Ureter (tissue), 1 donor: Measurements from ENCODE around the gene IFNGR1. TPM values are rescaled to one million over a fixed set of nuclear protein-coding genes. Genes with fewer than 3 reads are reported as not detected.
A peak's percentile ranks its signal among the peaks of the same experiment; 100 is the strongest.
"Not testable (repeated sequence)": the region's sequence is repeated elsewhere in the genome, so short reads cannot be mapped to it uniquely, and the experiment has no call there.

ENCODE experiments used
- DNase-seq: peaks from one replicate; pipeline ENCODE4 v3.0.0-alpha.2; 2020; ENCODE audit warnings: low spot score
- total RNA-seq: library from RNA; stranded (reverse); gene quantifications from one replicate; pipeline ENCODE4 v1.2.4, GENCODE V29; 2023
- donor health status: DM: yes; HTN: yes; CAD: no.

Gene IFNGR1
- total RNA-seq = 81.2 TPM

DNA sequence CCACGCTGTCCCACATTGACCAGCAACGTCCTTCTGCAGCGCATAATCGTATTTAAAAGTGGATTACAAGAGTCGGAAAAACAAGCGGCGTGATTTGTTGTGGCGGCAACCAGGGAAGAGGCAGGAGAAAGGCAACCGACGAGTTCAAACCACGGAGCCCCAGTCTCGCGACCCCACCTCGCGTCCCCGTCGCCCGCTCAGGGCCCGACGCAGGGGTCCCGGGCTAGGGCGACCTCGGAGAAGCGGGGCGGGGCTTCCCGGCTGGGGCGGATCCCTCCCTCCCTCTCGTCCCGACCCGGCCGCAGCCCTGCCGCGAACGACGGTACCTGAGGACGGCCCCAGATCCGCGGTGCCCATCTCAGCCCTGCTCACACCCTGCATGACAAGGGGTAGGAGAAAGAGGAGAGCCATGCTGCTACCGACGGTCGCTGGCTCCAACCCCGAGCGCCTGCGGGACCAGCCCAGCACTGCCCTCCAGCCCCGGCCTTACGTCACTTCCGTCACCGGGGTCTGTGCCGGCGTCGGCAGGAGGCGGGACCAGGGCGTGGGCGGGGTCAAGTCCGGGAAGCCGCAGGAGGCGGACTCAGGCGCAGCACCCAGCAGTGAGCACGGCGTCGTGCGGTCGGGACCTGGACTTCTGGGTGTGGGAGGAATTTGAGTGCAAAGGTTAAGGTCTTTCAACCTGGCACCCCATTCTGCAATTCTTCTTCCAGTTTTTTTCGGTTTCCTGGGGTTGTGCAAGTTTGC, at the start of gene IFNGR1:
TSS of gene IFNGR1 (minus strand) at position 469 of the 747 bp plus-strand sequence. CDS start at position 411, 58 bp downstream.
- DNase-seq = peak; percentile 99

DNA sequence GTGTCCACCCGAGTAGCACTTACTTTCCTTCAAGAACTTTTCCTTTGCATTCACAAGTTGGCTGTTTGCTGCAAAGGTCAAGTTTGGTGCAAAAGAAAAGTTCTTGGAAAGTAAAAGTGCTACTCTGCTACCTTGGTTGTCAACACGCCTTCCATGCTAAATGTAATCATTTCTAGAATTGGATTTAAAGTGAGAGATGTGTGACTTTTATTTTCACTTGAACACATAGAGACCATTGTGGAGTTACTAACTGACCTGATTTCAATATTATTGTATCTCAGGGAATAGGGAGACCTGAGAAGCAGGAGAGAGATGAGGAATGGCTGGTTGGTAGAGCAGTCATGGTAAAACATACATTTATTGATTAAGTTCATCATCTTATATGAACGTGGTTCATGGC, 49.7 kb upstream of the IFNGR1 start:
- DNase-seq = no peak

DNA sequence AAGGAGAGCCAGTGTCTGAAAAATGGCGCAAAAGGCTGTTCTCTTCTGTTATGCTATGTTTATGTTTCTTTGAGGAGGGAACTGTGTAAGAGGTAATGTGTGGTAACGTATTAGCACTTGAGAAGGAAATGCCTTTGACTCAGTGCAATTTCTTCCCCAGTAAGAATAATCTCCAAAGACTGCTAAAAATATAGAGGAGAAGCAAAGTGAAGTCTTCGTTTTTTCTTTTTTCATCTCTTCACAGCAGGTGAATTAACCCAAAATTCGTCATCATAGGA, 47.1 kb upstream of the IFNGR1 start:
- DNase-seq = no peak

DNA sequence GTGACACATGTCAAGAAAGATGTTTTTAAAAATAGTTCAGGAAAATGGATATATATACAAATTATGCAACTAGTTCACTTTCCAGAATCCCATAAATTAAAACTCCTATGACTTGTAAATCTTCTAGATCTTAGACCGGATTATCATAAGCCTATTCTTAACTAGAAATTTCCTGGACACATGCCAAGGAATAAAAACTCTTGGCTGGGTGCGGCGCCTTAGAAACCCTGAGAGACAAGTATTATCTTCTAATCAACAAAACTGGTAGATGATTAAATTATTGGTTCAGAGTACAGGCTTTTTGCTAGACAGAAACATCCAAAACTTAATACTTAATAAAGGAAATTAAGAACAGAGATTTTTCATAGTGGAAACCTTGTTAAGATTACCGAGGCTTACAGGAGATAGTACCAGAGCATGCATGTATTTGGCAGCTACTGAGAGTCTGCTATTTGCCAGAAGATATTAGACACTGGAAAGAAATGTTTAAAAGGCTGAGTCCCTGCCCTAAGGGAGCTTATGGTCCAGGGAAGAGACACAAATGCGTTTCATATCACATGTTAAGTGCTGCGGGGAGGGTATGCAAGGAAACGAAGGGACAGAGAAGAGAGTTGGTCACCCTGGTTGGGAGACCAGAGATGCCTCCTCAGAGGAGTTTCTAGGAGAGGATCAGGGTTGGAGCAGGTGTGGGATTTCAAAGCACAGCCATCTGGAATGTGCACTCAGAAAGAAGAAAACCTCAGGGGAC, 46.5 kb upstream of the IFNGR1 start:
- DNase-seq = no peak

DNA sequence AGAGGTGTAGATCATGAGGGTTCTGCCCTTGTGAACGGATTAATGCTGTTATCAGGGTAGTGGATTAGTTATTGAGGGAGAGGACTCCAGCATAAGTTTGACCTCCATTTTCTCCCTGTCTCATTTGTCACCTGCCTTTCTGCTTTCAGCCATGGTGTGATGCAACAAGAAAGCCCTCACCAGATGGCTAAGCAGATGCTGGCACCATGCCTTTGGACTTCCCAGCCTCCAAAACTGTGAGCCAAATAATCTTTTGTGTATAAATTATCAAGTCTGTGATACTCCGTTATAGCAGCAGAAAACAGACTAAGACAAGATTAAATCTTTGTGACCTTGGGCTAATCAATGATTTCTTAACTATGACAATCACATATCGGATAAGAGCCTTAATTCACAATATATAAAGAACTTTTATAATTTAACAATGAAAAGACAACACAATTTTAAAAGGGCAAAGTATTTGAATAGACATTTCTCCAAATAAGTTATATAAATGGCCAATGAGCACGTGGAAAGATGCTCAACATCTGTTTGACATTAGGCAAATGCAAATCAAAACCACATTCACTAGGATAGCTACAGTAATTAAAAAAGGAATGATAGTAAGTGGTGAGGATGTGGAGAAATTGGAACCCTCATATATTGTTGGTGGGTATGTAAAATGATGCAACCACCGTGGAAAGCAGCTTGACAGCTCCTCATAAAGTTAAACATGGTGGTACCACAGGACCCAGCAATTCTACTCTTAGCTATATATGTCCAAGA, 45.3 kb upstream of the IFNGR1 start:
- DNase-seq = no peak

DNA sequence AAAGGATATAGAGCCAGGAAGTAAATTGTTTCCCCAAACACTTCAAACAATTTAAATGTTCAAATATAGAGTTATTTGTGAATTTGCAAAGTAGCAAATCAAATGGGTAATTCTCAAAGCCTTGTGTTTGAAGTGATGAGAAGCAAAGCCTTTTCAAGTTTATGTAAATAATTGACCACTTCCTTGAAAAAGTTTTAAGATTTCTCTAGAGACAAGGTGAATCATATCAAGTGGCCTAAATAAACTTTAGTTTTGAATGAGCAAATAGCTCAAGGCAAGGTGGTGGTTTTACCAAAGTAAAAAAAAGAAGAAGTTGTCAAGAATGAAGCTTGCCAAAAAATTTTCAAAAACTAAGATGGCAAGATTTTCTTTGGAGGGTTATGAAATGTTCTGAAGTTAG, 42.6 kb upstream of the IFNGR1 start:
- no peak for DNase-seq

DNA sequence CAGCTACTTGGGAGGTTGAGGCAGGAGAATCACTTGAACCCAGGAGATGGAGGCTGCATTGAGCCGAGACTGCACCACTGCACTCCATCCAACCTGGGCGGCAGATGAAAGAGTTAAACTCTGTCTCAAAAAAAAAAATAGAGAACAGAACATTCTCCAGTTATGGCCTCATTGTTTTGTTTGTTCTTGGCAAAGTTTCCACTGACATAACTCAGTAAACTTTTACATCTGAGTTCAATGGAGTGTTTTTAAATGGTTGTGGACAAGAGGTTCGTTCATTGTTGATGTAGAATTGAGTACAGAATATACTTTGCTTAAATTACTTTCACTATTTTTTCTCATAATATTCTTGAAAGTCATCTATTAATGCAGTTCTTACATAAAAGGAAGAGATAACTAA, 42.2 kb upstream of the IFNGR1 start:
- DNase-seq = no peak

DNA sequence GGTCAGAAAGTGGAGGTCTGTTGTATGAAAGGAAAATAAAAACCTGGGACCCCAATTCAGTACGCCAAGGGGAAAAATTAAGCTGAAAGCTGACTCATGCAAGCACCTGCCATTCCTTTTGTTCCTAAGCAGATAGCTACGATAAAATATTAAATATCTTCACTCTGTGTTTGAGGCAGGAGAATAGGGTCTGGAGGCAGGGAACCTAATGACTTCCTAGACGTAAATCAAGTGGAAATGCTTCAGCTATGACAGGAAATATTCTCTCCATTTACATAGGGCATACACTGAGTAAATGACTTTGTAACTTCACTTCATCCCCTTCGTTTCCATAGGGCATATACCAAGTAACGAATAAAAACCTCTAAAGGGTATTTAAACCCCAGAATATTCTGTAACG, 41.0 kb upstream of the IFNGR1 start:
- no peak for DNase-seq

DNA sequence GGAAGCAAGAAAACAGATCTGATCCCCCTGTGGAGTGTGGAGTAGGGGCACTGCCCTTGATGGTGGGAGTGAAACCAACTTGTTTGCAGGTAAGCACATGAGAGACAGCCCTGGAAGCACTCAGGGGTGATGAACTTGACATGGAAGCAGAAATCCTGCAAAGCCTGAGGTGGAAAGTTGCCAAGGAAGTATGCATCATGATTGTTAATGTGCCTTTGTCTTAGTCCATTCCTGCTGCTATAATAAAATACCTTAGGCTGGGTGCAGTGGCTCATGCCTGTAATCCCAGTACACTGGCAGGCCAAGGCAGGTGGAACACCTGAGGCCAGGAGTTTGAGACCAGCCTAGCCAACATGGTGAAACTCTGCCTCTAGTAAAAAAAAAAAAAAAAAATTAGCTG, 40.2 kb upstream of the IFNGR1 start:
- DNase-seq = no peak

DNA sequence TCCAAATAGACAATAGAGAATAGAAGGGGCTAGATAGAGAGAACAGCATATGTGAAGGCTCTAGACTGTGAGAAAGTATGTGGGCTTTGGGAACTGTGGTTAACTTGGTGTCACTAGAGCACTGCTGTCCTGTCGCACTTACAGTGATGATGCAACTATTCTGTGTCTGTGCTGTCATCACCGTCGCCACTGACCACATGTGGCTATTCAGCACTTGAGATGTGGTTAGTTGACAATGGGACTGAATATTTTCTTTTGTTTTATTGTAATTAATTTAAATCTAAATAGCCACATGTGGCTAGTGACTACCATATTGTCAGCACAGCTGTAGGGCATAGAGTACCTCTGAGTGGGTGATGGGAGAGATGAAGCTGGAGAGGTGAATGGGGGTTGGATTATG, 39.0 kb upstream of the IFNGR1 start:
- DNase-seq = no peak

DNA sequence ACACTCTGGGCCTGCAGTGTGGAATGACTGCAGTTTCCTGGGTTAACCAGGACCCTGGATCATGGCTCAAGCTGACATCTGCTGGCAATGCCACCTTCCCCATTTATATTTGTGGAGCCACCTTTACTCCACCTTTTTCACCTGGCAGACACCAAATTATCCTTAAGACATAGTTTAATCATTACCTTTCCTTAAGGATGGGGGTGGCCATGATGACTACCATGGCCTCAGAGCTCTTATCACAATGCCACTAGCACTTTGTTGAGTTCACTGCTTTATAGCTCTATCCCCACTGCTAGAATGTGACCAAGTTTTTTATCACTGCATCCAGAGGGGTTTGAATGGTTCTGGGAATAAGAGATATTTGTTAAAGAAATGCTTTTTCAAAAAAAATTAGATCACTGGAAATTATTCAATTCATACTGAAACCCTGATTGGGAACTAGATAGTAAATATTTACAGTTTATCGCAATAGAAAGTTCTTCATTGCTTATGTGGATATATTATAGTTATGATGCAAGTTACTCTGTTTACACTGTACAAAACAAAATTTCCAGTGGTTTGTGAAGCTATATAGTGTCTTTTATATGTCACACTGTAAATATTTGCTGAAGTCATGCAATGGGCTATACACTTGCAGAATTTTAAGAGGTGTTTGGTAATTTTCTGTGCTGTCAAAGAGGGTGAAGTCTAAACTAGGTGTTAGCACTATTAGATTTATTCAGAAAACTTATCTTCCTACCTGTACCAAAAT, 37.3 kb upstream of the IFNGR1 start:
- no peak for DNase-seq

DNA sequence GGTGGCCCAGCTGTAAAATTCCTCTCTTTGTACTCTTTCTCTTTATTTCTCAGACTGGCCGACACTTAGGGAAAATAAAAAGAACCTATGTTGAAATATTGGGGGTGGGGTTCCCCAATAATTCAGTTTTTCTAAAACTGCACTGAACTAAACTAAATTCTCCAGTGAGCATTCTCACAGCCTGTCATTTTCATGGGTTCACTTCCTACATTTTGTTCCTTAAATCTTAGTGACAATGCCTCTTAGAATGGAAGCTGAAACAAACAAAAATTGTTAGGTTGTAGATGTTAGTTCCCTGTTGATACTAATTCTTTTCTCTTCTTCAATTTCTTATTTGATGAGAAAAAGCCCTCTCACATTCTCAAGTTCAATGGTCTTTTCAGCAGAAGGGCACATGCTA, 35.8 kb upstream of the IFNGR1 start:
- DNase-seq = no peak

DNA sequence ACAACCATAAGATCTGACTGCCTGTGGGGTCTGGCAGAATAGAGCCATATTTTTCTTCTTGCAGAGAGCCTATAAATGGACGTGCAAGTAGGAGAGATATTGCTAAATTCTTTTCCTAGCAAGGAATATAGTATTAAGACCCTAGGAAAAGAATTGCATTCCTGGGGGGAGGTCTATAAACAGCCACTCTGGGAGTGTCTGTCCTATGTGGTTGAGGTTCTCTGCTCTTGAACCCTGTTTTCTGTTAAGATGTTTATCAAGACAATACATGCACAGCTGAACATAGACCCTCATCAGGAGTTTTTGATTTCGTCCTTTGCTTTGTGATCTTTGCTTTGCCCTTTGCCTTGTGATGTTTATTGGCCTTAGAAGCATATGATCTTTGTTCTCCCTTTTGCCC, 35.2 kb upstream of the IFNGR1 start:
- DNase-seq = not testable (repeated sequence)

DNA sequence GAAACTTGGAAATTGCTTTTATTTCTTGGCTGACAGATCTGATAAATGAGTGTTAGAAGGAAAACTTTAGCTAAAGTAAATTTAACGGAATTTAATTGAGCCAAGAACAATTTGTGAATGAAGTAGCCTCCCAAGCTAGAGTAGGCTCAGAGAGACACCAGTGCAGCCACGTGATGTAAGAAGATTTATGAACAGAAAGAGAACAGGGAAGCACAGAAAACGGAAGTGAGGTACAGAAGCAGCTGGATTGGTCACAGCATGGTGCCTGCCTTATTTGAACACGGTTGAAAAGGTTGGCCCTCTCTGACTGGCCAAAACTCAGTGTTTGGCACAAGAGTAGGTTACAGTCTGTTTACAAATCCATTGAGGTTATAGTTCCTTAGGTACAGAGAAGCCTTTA, 29.5 kb upstream of the IFNGR1 start:
- DNase-seq = no peak

DNA sequence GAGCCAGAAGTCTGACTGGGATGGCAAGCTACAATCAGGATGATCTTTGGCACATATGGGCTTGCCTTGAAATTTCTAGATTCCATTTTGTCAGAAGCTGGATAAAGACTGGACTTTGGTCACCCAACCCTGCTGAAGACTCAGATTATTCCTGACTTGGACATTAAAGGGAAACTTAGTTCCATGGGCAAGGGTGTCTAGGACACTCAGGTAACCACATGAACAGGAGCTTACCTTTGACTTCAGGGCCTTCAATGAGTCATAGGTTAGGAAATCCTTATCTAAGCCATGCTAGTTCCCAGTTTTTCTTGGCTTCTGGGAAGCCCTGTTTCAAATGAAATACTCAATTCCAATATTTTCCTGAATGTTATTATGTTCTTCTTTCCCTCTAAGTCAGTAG, 28.5 kb upstream of the IFNGR1 start:
- no peak for DNase-seq

DNA sequence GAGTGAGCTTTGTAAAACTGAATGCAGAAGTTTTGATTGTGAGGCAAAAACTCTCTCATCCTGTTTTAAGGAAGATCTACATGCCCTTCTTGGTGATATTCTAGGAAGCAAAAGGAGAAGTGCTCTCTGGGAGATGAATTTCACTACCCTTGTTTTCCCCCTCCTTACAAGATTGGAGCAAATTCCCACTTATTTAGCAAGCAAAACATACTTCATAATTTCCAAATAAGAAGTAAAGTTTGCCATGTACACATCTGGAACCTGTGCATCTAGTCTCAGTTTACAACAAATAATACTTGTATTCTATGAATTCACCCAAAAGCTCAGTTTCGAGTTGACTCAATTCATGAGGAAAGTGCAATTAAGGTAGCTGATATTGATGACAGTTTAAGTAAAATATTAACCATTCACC, 27.6 kb upstream of the IFNGR1 start:
- DNase-seq = no peak

DNA sequence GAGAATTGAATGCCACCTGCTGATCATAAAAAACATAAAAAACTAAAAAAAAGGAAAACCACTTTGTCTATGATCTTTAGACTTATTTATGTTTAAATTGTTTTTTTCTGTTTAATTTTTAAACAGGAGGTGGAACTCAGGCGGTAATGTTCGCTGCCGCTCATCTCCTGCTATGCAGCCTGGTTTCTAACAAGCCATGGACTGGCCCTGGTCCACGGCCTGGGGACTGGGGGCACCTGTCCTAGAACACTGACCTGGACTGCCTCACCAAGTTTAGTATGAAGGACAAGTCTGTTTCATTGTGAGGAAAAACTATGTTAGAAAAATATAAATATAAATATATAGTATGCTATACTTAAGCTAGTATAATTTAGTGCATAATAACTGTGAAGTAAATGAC, 27.0 kb upstream of the IFNGR1 start:
- DNase-seq = no peak

DNA sequence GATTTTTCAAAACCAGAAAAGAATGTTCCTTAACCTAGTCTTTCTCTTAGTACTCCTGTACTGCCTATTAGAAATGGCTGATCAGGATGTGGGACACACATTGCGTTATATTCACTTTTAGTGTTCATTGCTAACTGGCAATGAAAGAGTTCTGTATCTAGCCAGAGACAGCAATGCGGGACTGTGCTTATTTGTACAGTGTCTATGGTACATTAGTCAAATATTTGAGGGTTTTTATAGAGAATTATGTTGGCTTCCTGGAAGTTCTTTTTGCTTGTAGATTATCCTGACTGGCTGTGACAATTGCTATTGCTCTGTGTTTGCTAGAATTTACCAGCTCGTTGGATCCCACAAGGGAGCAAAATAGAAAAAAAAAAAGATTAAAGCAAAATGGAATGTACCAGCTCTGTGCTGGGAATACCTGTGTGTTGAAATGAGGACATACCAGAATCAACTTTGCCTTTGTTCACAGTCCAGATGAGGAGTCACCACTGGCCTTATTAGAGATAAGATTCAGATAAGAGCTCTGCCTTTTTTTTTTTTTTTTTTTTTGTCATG, 22.4 kb upstream of the IFNGR1 start:
- no peak for DNase-seq

DNA sequence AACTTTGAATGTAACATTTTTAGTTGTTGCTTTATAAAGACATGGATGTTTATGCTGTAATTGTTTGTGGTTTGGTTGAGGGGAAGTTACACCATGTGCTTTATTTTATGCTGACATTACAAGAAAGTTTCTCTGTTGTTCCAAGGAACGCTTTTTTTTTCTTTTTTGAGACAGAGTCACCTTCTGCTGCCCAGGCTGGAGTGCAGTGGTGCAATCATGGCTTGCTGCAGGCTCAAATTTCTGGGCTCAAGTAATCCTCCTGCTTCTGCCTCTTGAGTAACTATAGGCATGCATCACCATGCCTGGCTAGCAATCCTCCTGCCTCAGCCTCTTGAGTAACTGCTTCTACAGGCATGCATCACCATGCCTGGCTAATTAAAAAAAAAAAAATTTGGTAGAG, 21.0 kb upstream of the IFNGR1 start:
- DNase-seq = no peak

DNA sequence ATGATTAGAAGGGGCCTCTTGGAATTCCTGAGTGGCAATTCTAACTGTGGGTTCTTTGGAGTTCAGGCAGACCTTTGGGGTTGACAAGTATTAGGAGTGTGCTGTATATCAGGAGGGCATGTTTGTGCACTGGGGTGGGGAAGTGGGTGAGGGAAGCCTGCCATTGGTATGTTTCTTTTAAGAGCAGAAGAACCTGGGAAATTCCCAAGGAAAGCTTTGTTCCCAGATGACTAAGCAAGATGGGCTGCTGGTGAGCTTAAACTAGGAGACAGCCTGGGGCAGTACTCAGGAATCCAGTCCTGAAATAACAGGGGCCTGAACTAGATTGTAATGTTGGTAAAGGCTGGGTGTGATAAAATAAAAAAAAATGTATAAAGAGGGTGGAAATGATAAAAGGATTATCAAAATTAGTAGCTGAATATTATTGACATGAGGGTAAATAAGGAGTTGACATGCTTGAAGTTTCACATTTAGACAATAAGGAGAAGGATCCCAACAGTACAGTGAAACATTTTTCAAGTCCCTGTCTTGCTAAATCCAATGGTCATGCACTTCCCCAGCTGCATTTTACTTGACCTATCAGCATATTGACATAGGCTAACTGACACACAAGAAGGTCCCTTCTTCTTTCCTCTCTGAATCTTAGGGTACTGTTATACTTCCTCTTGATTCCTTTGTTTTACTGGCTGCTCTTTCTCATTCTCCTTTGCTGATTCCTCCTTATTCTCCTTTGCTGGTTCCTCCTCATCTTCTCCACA, 18.4 kb upstream of the IFNGR1 start:
- DNase-seq = no peak
